Loucy (cell line): ENCODE measurements around the gene TMEM181.

Experiments
- H2AFZ ChIP-seq: fragments of 200-600 bp; sonication (generic); 2 replicates; pipeline ENCODE4 v1.6.0; 2016; ENCODE audit warnings: antibody characterized with exemption, mild to moderate bottlenecking, low read length, moderate library complexity
- H3F3A ChIP-seq: fragments of 200-600 bp; 2 replicates; pipeline ENCODE4 v1.6.0; 2016; ENCODE audit warnings: antibody characterized with exemption, low read depth, mild to moderate bottlenecking
- H3K27me3 ChIP-seq: fragments of 200-600 bp; sonication (generic); 2 replicates; pipeline ENCODE4 v1.6.1; 2014; ENCODE audit warnings: low read length, mild to moderate bottlenecking; ENCODE audit not compliant: insufficient read depth, poor library complexity, severe bottlenecking
- H3K36me3 ChIP-seq: fragments of 200-600 bp; sonication (generic); 2 replicates; pipeline ENCODE4 v1.6.1; 2016; ENCODE audit warnings: low read length; ENCODE audit not compliant: insufficient read depth
- H3K4me1 ChIP-seq: fragments of 200-600 bp; sonication (generic); 2 replicates; pipeline ENCODE4 v1.5.1; 2014; ENCODE audit warnings: low read length, mild to moderate bottlenecking; ENCODE audit not compliant: insufficient read depth, poor library complexity, severe bottlenecking
- H3K4me2 ChIP-seq: fragments of 200-600 bp; sonication (generic); 2 replicates; pipeline ENCODE4 v1.6.0; 2014; ENCODE audit warnings: antibody characterized with exemption, low read length, low read depth, mild to moderate bottlenecking; ENCODE audit not compliant: poor library complexity, severe bottlenecking
- H3K4me3 ChIP-seq: fragments of 200-600 bp; sonication (generic); 2 replicates; pipeline ENCODE4 v1.5.1; 2014; ENCODE audit warnings: low read length, mild to moderate bottlenecking, mixed read lengths; ENCODE audit not compliant: poor library complexity, severe bottlenecking
- H3K79me2 ChIP-seq: fragments of 200-600 bp; sonication (generic); 2 replicates; pipeline ENCODE4 v1.6.1; 2014; ENCODE audit warnings: low read length; ENCODE audit not compliant: insufficient read depth
- H3K9ac ChIP-seq: fragments of 200-600 bp; sonication (generic); 2 replicates; pipeline ENCODE4 v1.6.0; 2014; ENCODE audit warnings: mild to moderate bottlenecking, low read depth, low read length, moderate library complexity; ENCODE audit not compliant: poor library complexity, severe bottlenecking
- H3K9me2 ChIP-seq: fragments of 200-600 bp; sonication (generic); replicated peaks from 2 replicates; pipeline ENCODE4 v1.6.1; 2016; ENCODE audit warnings: low read depth, low read length, mixed read lengths
- H3K9me3 ChIP-seq: fragments of 200-600 bp; sonication (generic); 2 replicates; pipeline ENCODE4 v1.6.1; 2014; ENCODE audit warnings: mild to moderate bottlenecking, antibody characterized with exemption, low read length, low read depth; ENCODE audit not compliant: insufficient read depth
- H4K20me1 ChIP-seq: fragments of 200-600 bp; sonication (generic); 2 replicates; pipeline ENCODE4 v1.6.0; 2014; ENCODE audit warnings: antibody characterized with exemption, low read length, mild to moderate bottlenecking; ENCODE audit not compliant: insufficient read depth, poor library complexity, severe bottlenecking
- EZH2phosphoT487 ChIP-seq: fragments of 200-600 bp; IDR thresholded peaks from 2 replicates; pipeline ENCODE4 v1.6.1; 2018; ENCODE audit warnings: antibody characterized with exemption, mild to moderate bottlenecking, moderate library complexity, borderline replicate concordance
- TF ChIP-seq, protein P1 (sequence below): fragments of 200-600 bp; sonication (generic); conservative IDR thresholded peaks from 2 replicates; pipeline ENCODE4 v1.5.1; 2014; ENCODE audit warnings: mild to moderate bottlenecking, antibody characterized with exemption, low read length

Gene TMEM181

DNA sequence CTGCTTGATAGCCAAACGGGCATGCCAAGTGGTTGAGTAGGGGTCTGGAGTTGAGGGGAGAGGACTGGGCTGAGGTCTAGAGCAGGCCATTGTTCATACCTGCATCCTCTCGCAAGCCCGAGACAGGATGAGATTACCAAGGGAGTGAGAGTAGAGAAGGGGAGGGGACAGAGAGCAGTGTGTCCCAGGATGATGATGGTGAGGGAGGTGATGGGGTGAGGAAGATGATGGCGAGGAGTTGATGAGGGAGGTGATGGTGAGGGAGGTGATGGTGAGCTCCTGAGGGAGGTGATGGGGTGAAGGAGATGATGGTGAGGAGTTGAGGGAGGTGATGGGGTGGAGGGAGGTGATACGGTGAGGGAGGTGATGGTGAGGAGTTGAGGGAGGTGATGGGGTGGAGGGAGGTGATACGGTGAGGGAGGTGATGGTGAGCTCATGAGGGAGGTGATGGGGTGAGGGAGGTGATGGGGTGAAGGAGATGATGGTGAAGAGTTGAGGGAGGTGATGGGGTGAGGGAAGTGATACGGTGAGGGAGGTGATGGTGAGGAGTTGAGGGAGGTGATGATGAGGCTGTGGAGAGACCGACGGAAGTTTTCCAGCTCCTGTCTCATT lies 6.4 kb downstream of the TMEM181 start:
- H3K79me2 ChIP-seq = peaks cover 51% of the 10 kb centered on the region
- H3K36me3 ChIP-seq = no peaks in the 10 kb centered on the region
- no peak overlapping the region for H2AFZ ChIP-seq
- no peak overlapping the region for H3K4me2 ChIP-seq
- no peak overlapping the region for H3K9ac ChIP-seq
- H4K20me1 ChIP-seq = peaks cover 48% of the 10 kb centered on the region
- no peaks in the 10 kb centered on the region for H3F3A ChIP-seq
- no peaks in the 10 kb centered on the region for H3K9me2 ChIP-seq
- H3K4me3 ChIP-seq = no peak overlapping the region
- H3K9me3 ChIP-seq = no peaks in the 10 kb centered on the region
- TF ChIP-seq EZH2phosphoT487 = no peak
- TF ChIP-seq, protein P1, sequence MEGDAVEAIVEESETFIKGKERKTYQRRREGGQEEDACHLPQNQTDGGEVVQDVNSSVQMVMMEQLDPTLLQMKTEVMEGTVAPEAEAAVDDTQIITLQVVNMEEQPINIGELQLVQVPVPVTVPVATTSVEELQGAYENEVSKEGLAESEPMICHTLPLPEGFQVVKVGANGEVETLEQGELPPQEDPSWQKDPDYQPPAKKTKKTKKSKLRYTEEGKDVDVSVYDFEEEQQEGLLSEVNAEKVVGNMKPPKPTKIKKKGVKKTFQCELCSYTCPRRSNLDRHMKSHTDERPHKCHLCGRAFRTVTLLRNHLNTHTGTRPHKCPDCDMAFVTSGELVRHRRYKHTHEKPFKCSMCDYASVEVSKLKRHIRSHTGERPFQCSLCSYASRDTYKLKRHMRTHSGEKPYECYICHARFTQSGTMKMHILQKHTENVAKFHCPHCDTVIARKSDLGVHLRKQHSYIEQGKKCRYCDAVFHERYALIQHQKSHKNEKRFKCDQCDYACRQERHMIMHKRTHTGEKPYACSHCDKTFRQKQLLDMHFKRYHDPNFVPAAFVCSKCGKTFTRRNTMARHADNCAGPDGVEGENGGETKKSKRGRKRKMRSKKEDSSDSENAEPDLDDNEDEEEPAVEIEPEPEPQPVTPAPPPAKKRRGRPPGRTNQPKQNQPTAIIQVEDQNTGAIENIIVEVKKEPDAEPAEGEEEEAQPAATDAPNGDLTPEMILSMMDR = no peak
- peaks cover 10% of the 10 kb centered on the region for H3K4me1 ChIP-seq
- no peaks in the 10 kb centered on the region for H3K27me3 ChIP-seq

DNA sequence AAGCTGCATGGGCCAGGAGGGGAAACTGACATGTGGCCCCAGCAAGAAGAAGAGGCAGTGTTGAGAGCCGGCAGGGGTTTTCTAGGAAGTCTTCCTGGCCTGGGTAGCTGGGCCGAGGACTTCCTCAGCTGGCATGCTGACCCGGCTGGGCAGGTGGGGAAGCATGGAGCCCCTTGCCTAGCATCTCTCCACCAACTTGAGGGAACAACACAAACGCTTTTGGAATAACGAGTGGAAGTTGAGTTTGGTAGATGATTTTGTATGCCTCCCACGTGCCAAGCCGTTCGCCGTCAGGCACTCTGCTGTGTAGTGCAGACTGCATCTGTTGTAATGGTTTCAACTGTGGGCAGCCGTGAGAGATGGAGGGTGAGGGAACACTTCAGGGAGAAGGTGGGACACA lies 7.3 kb downstream of the TMEM181 start:
- no peak for TF ChIP-seq EZH2phosphoT487
- TF ChIP-seq, protein P1 = no peak
- Histone ChIP-seq H3K9me3 (no peaks in the 10 kb centered on the region), H3F3A (no peaks in the 10 kb centered on the region), H3K79me2 (peaks cover 50% of the 10 kb centered on the region), H3K9ac (no peak overlapping the region), H3K4me2 (peak overlapping the region; percentile 15), H3K4me1 (peaks cover 2% of the 10 kb centered on the region), H3K27me3 (no peaks in the 10 kb centered on the region), H3K36me3 (no peaks in the 10 kb centered on the region), H3K9me2 (no peaks in the 10 kb centered on the region), H3K4me3 (no peak overlapping the region), H4K20me1 (peaks cover 39% of the 10 kb centered on the region), H2AFZ (no peak overlapping the region)

DNA sequence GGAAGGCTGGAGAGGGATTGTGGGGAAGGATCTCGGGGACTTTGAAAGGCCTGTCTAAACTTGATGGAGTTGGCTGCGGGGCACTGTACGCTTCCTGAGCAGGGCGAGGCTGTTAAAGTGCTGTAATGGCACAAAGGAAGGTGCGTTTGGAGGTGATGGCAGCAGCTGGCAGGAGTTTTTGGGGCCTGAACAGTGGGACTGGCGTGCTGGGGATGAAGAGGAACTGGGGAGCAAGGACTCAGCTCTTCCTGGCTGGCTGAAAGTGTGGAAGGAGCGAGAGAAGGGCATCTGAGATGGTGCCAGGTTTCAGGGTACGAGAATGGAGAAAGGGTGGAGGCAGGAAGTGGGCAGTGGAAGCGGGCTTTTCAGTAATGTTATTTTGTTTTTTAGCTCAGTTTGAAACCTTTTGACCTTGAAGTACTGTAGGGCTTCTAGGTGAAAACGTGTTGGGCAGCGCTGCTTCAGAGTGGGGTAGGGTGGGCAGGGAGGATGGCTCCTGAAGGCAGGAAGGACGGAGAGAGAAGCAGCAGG lies 8.0 kb downstream of the TMEM181 start:
- Histone ChIP-seq H3K4me2 (peak overlapping the region; percentile 15), H3K36me3 (0 out of 2 replicates have a peak, but pooled peaks cover 5% of the 10 kb centered on the region), H4K20me1 (peaks cover 31% of the 10 kb centered on the region), H3F3A (no peaks in the 10 kb centered on the region), H3K9me2 (no peaks in the 10 kb centered on the region), H3K79me2 (peaks cover 49% of the 10 kb centered on the region; the same call in 1 of the 2 replicates), H3K4me1 (no peaks in the 10 kb centered on the region), H3K27me3 (no peaks in the 10 kb centered on the region), H3K9ac (no peak overlapping the region), H3K9me3 (no peaks in the 10 kb centered on the region), H2AFZ (no peak overlapping the region), H3K4me3 (no peak overlapping the region)
- TF ChIP-seq, protein P1 = no peak
- TF ChIP-seq EZH2phosphoT487 = no peak
